ENCODE results near the gene FIGNL2.

Gene FIGNL2

GRCh38 chr12:51884676-51885229, 36.2 kb upstream of the FIGNL2 start:
- Histone ChIP-seq H3K23ac (ENCODE audit: low read depth, low read length, poor library complexity) (peak overlapping the region; percentile 93), H3K4me3 (ENCODE audit: low read length in 2 of 2) (no peak overlapping the region), H3K36me3 (replicated peaks in 1 of 2; ENCODE audit: control insufficient read depth in 2 of 2, insufficient read depth in 2 of 2, low read length in 2 of 2) (no peaks in the 10 kb centered on the region), H4K91ac (ENCODE audit: low read depth, low read length, poor library complexity) (no peak overlapping the region), H2AK5ac (ENCODE audit: low read depth, low read length) (no peak overlapping the region), H2AFZ (ENCODE audit: low read length) (no peak overlapping the region), H3K79me1 (ENCODE audit: low read depth, low read length) (no peaks in the 10 kb centered on the region), H3K27me3 (ENCODE audit: control insufficient read depth in 3 of 3, insufficient read depth in 3 of 3, low read depth in 1 of 3, low read length in 3 of 3) (no peaks in the 10 kb centered on the region), H2BK12ac (ENCODE audit: low read length) (no peak overlapping the region), H2BK15ac (ENCODE audit: low read length) (no peak overlapping the region), H3K9me3 (replicated peaks in 1 of 2; ENCODE audit: control insufficient read depth in 2 of 2, insufficient read depth in 1 of 2, low read depth in 1 of 2, low read length in 2 of 2) (peaks cover 2 to 8% of the 10 kb centered on the region in 2 donors), H3K18ac (ENCODE audit: low read length) (no peak overlapping the region), H3K9ac (ENCODE audit: low read depth, low read length, poor library complexity) (no peak overlapping the region), H3K14ac (ENCODE audit: low read length) (no peak overlapping the region), H4K8ac (ENCODE audit: low read depth, low read length) (no peak overlapping the region), H3K4me2 (ENCODE audit: insufficient read depth, low read length, poor library complexity, severe bottlenecking) (no peak overlapping the region), H2BK5ac (ENCODE audit: low read length) (no peak overlapping the region), H3K4me1 (ENCODE audit: control insufficient read depth in 2 of 2, insufficient read depth in 1 of 2, low read depth in 1 of 2, low read length in 2 of 2) (peaks cover 0 to 4% of the 10 kb centered on the region in 2 donors), H3K4ac (ENCODE audit: low read length) (no peak overlapping the region), H3K27ac (replicated peaks; ENCODE audit: low read length) (no peak overlapping the region), H2BK120ac (ENCODE audit: low read depth, low read length) (no peak overlapping the region)
- no peak for DNase-seq (ENCODE audit: low spot score)
- WGBS, 2 donors (ENCODE audit: extremely low coverage in 2 of 2, insufficient read length in 2 of 2, insufficient replicate concordance in 1 of 2) = no CpG with 5 or more reads among the region's 11 CpGs

- DNase-seq (ENCODE audit: low spot score) = no peak
- Histone ChIP-seq H3K9me3 (replicated peaks in 1 of 2; ENCODE audit: control insufficient read depth in 2 of 2, insufficient read depth in 1 of 2, low read depth in 1 of 2, low read length in 2 of 2) (peaks cover 2 to 8% of the 10 kb centered on the region in 2 donors), H2AK5ac (ENCODE audit: low read depth, low read length) (no peak overlapping the region), H3K4me2 (ENCODE audit: insufficient read depth, low read length, poor library complexity, severe bottlenecking) (no peak overlapping the region), H4K91ac (ENCODE audit: low read depth, low read length, poor library complexity) (no peak overlapping the region), H3K4me3 (ENCODE audit: low read length in 2 of 2) (no peak overlapping the region), H3K14ac (ENCODE audit: low read length) (no peak overlapping the region), H3K79me1 (ENCODE audit: low read depth, low read length) (no peaks in the 10 kb centered on the region), H3K4me1 (ENCODE audit: control insufficient read depth in 2 of 2, insufficient read depth in 1 of 2, low read depth in 1 of 2, low read length in 2 of 2) (peaks cover 0 to 4% of the 10 kb centered on the region in 2 donors), H2BK15ac (ENCODE audit: low read length) (no peak overlapping the region), H3K4ac (ENCODE audit: low read length) (no peak overlapping the region), H3K27me3 (ENCODE audit: control insufficient read depth in 3 of 3, insufficient read depth in 3 of 3, low read depth in 1 of 3, low read length in 3 of 3) (no peaks in the 10 kb centered on the region), H4K8ac (ENCODE audit: low read depth, low read length) (no peak overlapping the region), H2BK5ac (ENCODE audit: low read length) (no peak overlapping the region), H3K27ac (replicated peaks; ENCODE audit: low read length) (no peak overlapping the region), H3K23ac (ENCODE audit: low read depth, low read length, poor library complexity) (no peak overlapping the region), H3K36me3 (replicated peaks in 1 of 2; ENCODE audit: control insufficient read depth in 2 of 2, insufficient read depth in 2 of 2, low read length in 2 of 2) (no peaks in the 10 kb centered on the region), H2AFZ (ENCODE audit: low read length) (no peak overlapping the region), H2BK120ac (ENCODE audit: low read depth, low read length) (no peak overlapping the region), H2BK12ac (ENCODE audit: low read length) (no peak overlapping the region), H3K9ac (ENCODE audit: low read depth, low read length, poor library complexity) (no peak overlapping the region), H3K18ac (ENCODE audit: low read length) (no peak overlapping the region)
- WGBS, 2 donors (ENCODE audit: extremely low coverage in 2 of 2, insufficient read length in 2 of 2, insufficient replicate concordance in 1 of 2) = no CpG with 5 or more reads among the region's 4 CpGs
These were observed 35.6 kb upstream of the FIGNL2 start for GRCh38 chr12:51883998-51884675.

DNA sequence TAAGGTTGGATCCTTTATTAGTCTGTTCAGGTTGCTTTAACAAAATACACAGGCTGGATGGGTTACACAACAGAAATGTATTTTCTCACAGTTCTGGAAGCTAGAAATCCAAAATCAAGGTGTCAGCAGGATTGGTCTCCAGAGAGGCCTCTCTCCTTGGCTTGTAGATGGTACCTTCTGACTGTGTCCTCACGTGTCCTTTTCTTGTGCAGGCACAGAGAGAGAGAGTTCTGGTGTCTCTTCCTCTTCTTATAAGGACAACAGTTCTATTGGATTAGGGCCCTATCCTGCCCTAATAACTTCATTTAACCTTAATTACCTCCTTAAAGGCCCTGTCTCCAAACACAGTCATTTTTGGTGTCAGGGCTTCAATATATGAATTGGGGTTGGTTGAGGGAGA, 34.8 kb upstream of the FIGNL2 start:
- Histone ChIP-seq H3K14ac (ENCODE audit: low read length) (no peak overlapping the region), H4K91ac (ENCODE audit: low read depth, low read length, poor library complexity) (no peak overlapping the region), H3K4me1 (ENCODE audit: control insufficient read depth in 2 of 2, insufficient read depth in 1 of 2, low read depth in 1 of 2, low read length in 2 of 2) (peaks cover 0 to 2% of the 10 kb centered on the region in 2 donors), H3K27me3 (ENCODE audit: control insufficient read depth in 3 of 3, insufficient read depth in 3 of 3, low read depth in 1 of 3, low read length in 3 of 3) (no peaks in the 10 kb centered on the region), H4K8ac (ENCODE audit: low read depth, low read length) (no peak overlapping the region), H3K36me3 (replicated peaks in 1 of 2; ENCODE audit: control insufficient read depth in 2 of 2, insufficient read depth in 2 of 2, low read length in 2 of 2) (no peaks in the 10 kb centered on the region), H3K23ac (ENCODE audit: low read depth, low read length, poor library complexity) (no peak overlapping the region), H3K9me3 (replicated peaks in 1 of 2; ENCODE audit: control insufficient read depth in 2 of 2, insufficient read depth in 1 of 2, low read depth in 1 of 2, low read length in 2 of 2) (peaks cover 2 to 8% of the 10 kb centered on the region in 2 donors), H3K4me2 (ENCODE audit: insufficient read depth, low read length, poor library complexity, severe bottlenecking) (no peak overlapping the region), H2AK5ac (ENCODE audit: low read depth, low read length) (no peak overlapping the region), H3K27ac (replicated peaks; ENCODE audit: low read length) (no peak overlapping the region), H2AFZ (ENCODE audit: low read length) (no peak overlapping the region), H3K4me3 (ENCODE audit: low read length in 2 of 2) (no peak overlapping the region), H3K18ac (ENCODE audit: low read length) (no peak overlapping the region), H2BK12ac (ENCODE audit: low read length) (no peak overlapping the region), H2BK5ac (ENCODE audit: low read length) (no peak overlapping the region), H3K4ac (ENCODE audit: low read length) (no peak overlapping the region), H3K79me1 (ENCODE audit: low read depth, low read length) (no peaks in the 10 kb centered on the region), H2BK15ac (ENCODE audit: low read length) (no peak overlapping the region), H3K9ac (ENCODE audit: low read depth, low read length, poor library complexity) (no peak overlapping the region), H2BK120ac (ENCODE audit: low read depth, low read length) (no peak overlapping the region)
- no peak for DNase-seq (ENCODE audit: low spot score)
- WGBS, 2 donors (ENCODE audit: extremely low coverage in 2 of 2, insufficient read length in 2 of 2, insufficient replicate concordance in 1 of 2) = no CpG with 5 or more reads among the region's 1 CpG

DNA sequence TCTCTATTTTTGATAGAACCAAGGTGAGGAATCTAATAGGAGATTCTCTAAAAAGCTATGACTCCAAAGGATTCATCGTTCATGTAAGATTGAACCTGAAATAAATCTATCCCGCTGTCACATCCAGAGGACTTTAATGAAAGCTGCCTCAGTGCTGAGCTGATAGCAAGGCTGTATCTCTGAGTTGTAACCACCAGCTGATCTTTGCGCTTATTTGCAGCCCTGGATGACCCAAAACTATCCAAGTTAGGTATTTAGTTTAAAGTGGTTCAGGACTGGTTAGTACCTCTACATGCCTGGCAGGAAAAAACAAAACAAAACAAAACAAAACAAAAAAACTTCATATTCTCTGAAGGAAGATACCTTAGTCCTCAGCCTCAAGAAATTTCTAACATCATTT, 30.6 kb upstream of the FIGNL2 start:
- H3K4ac ChIP-seq (ENCODE audit: low read length) = no peak overlapping the region
- no peak overlapping the region for H3K4me3 ChIP-seq (ENCODE audit: low read length in 2 of 2)
- no peak overlapping the region for H3K14ac ChIP-seq (ENCODE audit: low read length)
- no peak overlapping the region for H4K8ac ChIP-seq (ENCODE audit: low read depth, low read length)
- no peaks in the 10 kb centered on the region for H3K36me3 ChIP-seq (replicated peaks in 1 of 2; ENCODE audit: control insufficient read depth in 2 of 2, insufficient read depth in 2 of 2, low read length in 2 of 2)
- no peak overlapping the region for H3K27ac ChIP-seq (replicated peaks; ENCODE audit: low read length)
- no peak overlapping the region for H2AFZ ChIP-seq (ENCODE audit: low read length)
- no CpG with 5 or more reads among the region's 3 CpGs for WGBS, 2 donors (ENCODE audit: extremely low coverage in 2 of 2, insufficient read length in 2 of 2, insufficient replicate concordance in 1 of 2)
- peaks cover 3 to 5% of the 10 kb centered on the region in 2 donors for H3K4me1 ChIP-seq (ENCODE audit: control insufficient read depth in 2 of 2, insufficient read depth in 1 of 2, low read depth in 1 of 2, low read length in 2 of 2)
- DNase-seq (ENCODE audit: low spot score) = no peak
- peaks cover 0 to 3% of the 10 kb centered on the region in 2 donors for H3K9me3 ChIP-seq (replicated peaks in 1 of 2; ENCODE audit: control insufficient read depth in 2 of 2, insufficient read depth in 1 of 2, low read depth in 1 of 2, low read length in 2 of 2)
- no peak overlapping the region for H2BK15ac ChIP-seq (ENCODE audit: low read length)
- H3K79me1 ChIP-seq (ENCODE audit: low read depth, low read length) = no peaks in the 10 kb centered on the region
- H3K27me3 ChIP-seq (ENCODE audit: control insufficient read depth in 3 of 3, insufficient read depth in 3 of 3, low read depth in 1 of 3, low read length in 3 of 3) = no peaks in the 10 kb centered on the region
- H3K9ac ChIP-seq (ENCODE audit: low read depth, low read length, poor library complexity) = no peak overlapping the region
- H2AK5ac ChIP-seq (ENCODE audit: low read depth, low read length) = no peak overlapping the region
- H3K18ac ChIP-seq (ENCODE audit: low read length) = no peak overlapping the region
- no peak overlapping the region for H2BK120ac ChIP-seq (ENCODE audit: low read depth, low read length)
- H2BK12ac ChIP-seq (ENCODE audit: low read length) = no peak overlapping the region
- H3K23ac ChIP-seq (ENCODE audit: low read depth, low read length, poor library complexity) = no peak overlapping the region
- no peak overlapping the region for H3K4me2 ChIP-seq (ENCODE audit: insufficient read depth, low read length, poor library complexity, severe bottlenecking)
- no peak overlapping the region for H4K91ac ChIP-seq (ENCODE audit: low read depth, low read length, poor library complexity)
- H2BK5ac ChIP-seq (ENCODE audit: low read length) = no peak overlapping the region
